Endodermal cell (in vitro differentiated cells): ENCODE data around the gene PLEKHA1. TPM values are rescaled to one million over a fixed set of nuclear protein-coding genes. Genes with fewer than 3 reads are reported as not detected.

Experiments
- DNase-seq: peaks from one replicate; pipeline ENCODE4 v3.0.0-alpha.2; 2017
- H3K27ac ChIP-seq: 2 replicates; pipeline ENCODE4 v1.5.1; 2013; ENCODE audit warnings: mild to moderate bottlenecking, low read depth, low read length, moderate library complexity
- H3K27me3 ChIP-seq: 2 replicates; pipeline ENCODE4 v1.6.1; 2013; ENCODE audit warnings: mild to moderate bottlenecking, low read length, moderate library complexity; ENCODE audit not compliant: insufficient read depth, control insufficient read depth, poor library complexity, severe bottlenecking
- H3K36me3 ChIP-seq: 2 replicates; pipeline ENCODE4 v1.7.0; 2013; ENCODE audit warnings: mild to moderate bottlenecking, low read length, moderate library complexity; ENCODE audit not compliant: control insufficient read depth, insufficient read depth
- H3K4me1 ChIP-seq: one replicate; pipeline ENCODE4 v1.7.0; 2013; ENCODE audit warnings: low read length; ENCODE audit not compliant: control insufficient read depth, insufficient read depth
- H3K4me3 ChIP-seq: 2 replicates; pipeline ENCODE4 v1.5.1; 2013; ENCODE audit warnings: mild to moderate bottlenecking, low read length, moderate library complexity
- H3K9ac ChIP-seq: 2 replicates; pipeline ENCODE4 v1.6.1; 2013; ENCODE audit warnings: mild to moderate bottlenecking, low read length, moderate library complexity; ENCODE audit not compliant: poor library complexity, severe bottlenecking; ENCODE audit errors: extremely low read depth
- H3K9me3 ChIP-seq: 2 replicates; pipeline ENCODE4 v1.6.1; 2013; ENCODE audit warnings: mild to moderate bottlenecking, low read length, moderate library complexity; ENCODE audit not compliant: control insufficient read depth
- H3K27ac Mint-ChIP-seq: 2 replicates; pipeline ENCODE4 v1.8.0; 2020; ENCODE audit warnings: mixed read lengths
- H3K27me3 Mint-ChIP-seq: 2 replicates; pipeline ENCODE4 v1.8.0; 2021; ENCODE audit warnings: mild to moderate bottlenecking, mixed read lengths; ENCODE audit not compliant: insufficient read depth
- H3K36me3 Mint-ChIP-seq: 2 replicates; pipeline ENCODE4 v1.8.0; 2020; ENCODE audit warnings: low read depth, mixed read lengths
- H3K4me1 Mint-ChIP-seq: 2 replicates; pipeline ENCODE4 v1.8.0; 2020; ENCODE audit warnings: mixed read lengths
- H3K4me3 Mint-ChIP-seq: 2 replicates; pipeline ENCODE4 v1.8.0; 2020; ENCODE audit warnings: mild to moderate bottlenecking, moderate library complexity, mixed read lengths
- H3K9me3 Mint-ChIP-seq: 2 replicates; pipeline ENCODE4 v1.8.0; 2020; ENCODE audit warnings: mild to moderate bottlenecking, mixed read lengths
- WGBS, 2 experiments: methylation state at CpG; one replicate each; pipeline versions ENCODE4 v1.1.5 to v1.1.7; 2013; ENCODE audit warnings: missing lambda C conversion rate in 2 of 2, mixed read lengths in 1 of 2; ENCODE audit not compliant: insufficient coverage in 1 of 2, insufficient read length in 1 of 2; 5-methylcytosine and 5-hydroxymethylcytosine counted together
- total RNA-seq, 2 donors: library from RNA; stranded (reverse); fragmentation: NEBNext Ultra II Directional in 1 of 2; extraction: Animal tissue kit (Norgen Biotek cat#: 25700) in 1 of 2; gene quantifications; 2 replicates in 1 of 2; 3 replicates in 1 of 2; pipeline ENCODE4 v1.2.1, GENCODE V29; 2021
- TF ChIP-seq, protein P1 (sequence below): fragments of 200-600 bp; sonication (generic); conservative IDR thresholded peaks from 2 replicates; pipeline ENCODE4 v1.5.0; 2021; ENCODE audit warnings: antibody characterized with exemption, mild to moderate bottlenecking

PLEKHA1 gene
- total RNA-seq, 2 donors from 2014 or later, result 29.6 to 49.0 TPM

DNA sequence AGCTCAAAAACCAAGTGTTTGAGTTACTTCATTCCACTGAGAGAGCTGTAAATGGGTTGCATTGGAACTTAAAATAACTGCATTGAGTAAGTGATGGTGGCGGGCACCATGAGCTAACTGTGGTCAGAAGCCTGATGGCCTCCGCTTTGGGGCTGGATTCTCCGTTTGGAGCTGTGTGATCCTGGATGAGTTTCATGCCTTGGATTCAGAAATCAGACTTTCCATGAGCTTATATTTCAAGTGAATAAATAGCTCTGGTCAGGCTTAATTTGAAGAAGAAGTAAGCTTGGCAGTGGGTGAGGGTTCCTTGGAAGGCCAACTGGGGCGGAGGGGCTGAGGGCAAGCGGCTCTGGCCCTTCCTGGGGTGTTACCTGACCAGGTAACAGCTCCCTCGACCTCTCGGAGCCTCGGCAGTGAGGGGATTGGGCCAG lies 92.5 kb downstream of the PLEKHA1 start:
- no peaks in the 10 kb centered on the region for H3K4me1 ChIP-seq
- Mint-ChIP-seq H3K27me3 (peaks cover 59% of the 10 kb centered on the region), H3K36me3 (no peaks in the 10 kb centered on the region), H3K4me3 (no peak overlapping the region), H3K27ac (no peak overlapping the region), H3K9me3 (no peaks in the 10 kb centered on the region), H3K4me1 (peaks cover 15% of the 10 kb centered on the region)
- no peaks in the 10 kb centered on the region for H3K9me3 ChIP-seq
- peaks cover 77% of the 10 kb centered on the region for H3K27me3 ChIP-seq
- TF ChIP-seq, protein P1, sequence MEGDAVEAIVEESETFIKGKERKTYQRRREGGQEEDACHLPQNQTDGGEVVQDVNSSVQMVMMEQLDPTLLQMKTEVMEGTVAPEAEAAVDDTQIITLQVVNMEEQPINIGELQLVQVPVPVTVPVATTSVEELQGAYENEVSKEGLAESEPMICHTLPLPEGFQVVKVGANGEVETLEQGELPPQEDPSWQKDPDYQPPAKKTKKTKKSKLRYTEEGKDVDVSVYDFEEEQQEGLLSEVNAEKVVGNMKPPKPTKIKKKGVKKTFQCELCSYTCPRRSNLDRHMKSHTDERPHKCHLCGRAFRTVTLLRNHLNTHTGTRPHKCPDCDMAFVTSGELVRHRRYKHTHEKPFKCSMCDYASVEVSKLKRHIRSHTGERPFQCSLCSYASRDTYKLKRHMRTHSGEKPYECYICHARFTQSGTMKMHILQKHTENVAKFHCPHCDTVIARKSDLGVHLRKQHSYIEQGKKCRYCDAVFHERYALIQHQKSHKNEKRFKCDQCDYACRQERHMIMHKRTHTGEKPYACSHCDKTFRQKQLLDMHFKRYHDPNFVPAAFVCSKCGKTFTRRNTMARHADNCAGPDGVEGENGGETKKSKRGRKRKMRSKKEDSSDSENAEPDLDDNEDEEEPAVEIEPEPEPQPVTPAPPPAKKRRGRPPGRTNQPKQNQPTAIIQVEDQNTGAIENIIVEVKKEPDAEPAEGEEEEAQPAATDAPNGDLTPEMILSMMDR, result no peak
- H3K9ac ChIP-seq, result no peak overlapping the region
- WGBS, 2 experiments, result 90 to 95% methylated on average over 7 to 8 of the region's 8 CpGs
- no peak overlapping the region for H3K27ac ChIP-seq
- no peak overlapping the region for H3K4me3 ChIP-seq
- H3K36me3 ChIP-seq, result no peaks in the 10 kb centered on the region
- DNase-seq, result no peak

DNA sequence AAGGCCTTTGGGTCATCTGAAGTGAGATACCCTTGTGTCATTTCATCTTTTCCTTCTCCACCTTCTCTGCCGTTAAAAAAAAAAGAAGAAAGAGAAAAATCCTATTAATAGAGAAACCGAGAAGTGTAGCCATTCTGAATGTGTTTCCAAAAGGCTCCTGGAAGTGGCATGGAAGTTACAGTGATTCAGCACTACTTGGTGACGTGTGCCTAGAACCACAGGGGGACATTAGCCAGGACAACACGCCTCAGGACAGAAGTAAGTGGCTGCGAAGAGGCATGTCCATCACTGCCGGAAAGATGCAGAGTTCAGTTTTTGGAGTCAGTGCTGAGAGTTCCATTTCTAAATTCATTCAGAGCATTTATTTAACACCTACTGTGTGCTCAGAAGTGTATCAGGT lies 93.2 kb downstream of the PLEKHA1 start:
- H3K9me3 Mint-ChIP-seq, result no peaks in the 10 kb centered on the region
- no peaks in the 10 kb centered on the region for H3K36me3 Mint-ChIP-seq
- Histone ChIP-seq H3K36me3 (no peaks in the 10 kb centered on the region), H3K9me3 (no peaks in the 10 kb centered on the region), H3K27me3 (peaks cover 70% of the 10 kb centered on the region), H3K4me3 (no peak overlapping the region), H3K27ac (no peak overlapping the region), H3K9ac (no peak overlapping the region), H3K4me1 (no peaks in the 10 kb centered on the region)
- peaks cover 52% of the 10 kb centered on the region for H3K27me3 Mint-ChIP-seq
- peaks cover 11% of the 10 kb centered on the region for H3K4me1 Mint-ChIP-seq
- 88 to 90% methylated on average over 6 of the region's 6 CpGs for WGBS, 2 experiments
- TF ChIP-seq, protein P1, result no peak
- H3K27ac Mint-ChIP-seq, result no peak overlapping the region
- H3K4me3 Mint-ChIP-seq, result no peak overlapping the region
- DNase-seq, result no peak

DNA sequence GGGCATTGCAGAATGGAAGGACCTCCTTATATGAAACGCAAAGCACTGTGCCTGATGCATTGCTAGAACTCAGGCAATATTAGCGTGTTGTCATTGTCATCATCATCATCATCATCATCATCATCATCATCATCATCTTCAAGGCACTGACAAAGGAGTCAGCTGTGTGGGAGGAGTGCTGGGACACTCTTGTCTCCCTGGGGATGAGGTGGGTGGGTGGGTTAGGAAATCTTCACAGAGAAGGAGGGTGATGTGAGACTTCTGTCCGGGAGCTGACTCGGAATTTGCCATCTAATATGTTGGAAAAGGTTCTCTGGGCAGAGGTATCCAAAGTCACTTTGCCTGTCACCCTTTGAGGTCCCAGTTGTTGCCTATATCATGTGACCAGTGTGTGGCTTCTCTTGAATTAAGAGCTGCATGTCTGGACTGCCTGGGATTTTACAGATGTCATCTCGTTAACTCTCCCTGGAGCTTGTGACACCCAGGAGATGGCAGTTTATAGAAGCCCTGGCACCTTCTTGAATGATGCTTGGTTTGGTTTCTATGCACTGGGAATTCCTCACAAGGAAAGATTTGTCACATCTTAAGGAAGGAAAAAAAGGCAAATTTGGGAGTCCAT lies 93.9 kb downstream of the PLEKHA1 start:
- 87 to 100% methylated on average over 2 to 5 of the region's 5 CpGs for WGBS, 2 experiments
- Mint-ChIP-seq H3K27me3 (peaks cover 45% of the 10 kb centered on the region), H3K9me3 (no peaks in the 10 kb centered on the region), H3K27ac (no peak overlapping the region), H3K4me1 (peaks cover 7% of the 10 kb centered on the region), H3K4me3 (no peak overlapping the region), H3K36me3 (no peaks in the 10 kb centered on the region)
- Histone ChIP-seq H3K27me3 (peaks cover 62% of the 10 kb centered on the region), H3K27ac (no peak overlapping the region), H3K4me3 (no peak overlapping the region), H3K4me1 (no peaks in the 10 kb centered on the region), H3K36me3 (no peaks in the 10 kb centered on the region), H3K9ac (no peak overlapping the region), H3K9me3 (no peaks in the 10 kb centered on the region)
- no peak for DNase-seq
- TF ChIP-seq, protein P1, result no peak
